ENCODE data around the gene ATP2C2.

- no peak for TF ChIP-seq CTCF (IDR thresholded peaks at IDR 0.05)
- TF ChIP-seq POLR2A (IDR thresholded peaks at IDR 0.05): no peak
Measured at GRCh38 chr16:84324434-84325262, 43.7 kb upstream of the ATP2C2 start.
